ENCODE measurements around the gene SLC19A1.

Gene SLC19A1

GRCh38 chr21:45499970-45500577, 42.2 kb downstream of the SLC19A1 start:
- no peak for TF ChIP-seq ZFX (IDR thresholded peaks at IDR 0.05)
- TF ChIP-seq, protein P1, sequence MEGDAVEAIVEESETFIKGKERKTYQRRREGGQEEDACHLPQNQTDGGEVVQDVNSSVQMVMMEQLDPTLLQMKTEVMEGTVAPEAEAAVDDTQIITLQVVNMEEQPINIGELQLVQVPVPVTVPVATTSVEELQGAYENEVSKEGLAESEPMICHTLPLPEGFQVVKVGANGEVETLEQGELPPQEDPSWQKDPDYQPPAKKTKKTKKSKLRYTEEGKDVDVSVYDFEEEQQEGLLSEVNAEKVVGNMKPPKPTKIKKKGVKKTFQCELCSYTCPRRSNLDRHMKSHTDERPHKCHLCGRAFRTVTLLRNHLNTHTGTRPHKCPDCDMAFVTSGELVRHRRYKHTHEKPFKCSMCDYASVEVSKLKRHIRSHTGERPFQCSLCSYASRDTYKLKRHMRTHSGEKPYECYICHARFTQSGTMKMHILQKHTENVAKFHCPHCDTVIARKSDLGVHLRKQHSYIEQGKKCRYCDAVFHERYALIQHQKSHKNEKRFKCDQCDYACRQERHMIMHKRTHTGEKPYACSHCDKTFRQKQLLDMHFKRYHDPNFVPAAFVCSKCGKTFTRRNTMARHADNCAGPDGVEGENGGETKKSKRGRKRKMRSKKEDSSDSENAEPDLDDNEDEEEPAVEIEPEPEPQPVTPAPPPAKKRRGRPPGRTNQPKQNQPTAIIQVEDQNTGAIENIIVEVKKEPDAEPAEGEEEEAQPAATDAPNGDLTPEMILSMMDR (conservative IDR thresholded peaks at IDR 0.05), result no peak

DNA sequence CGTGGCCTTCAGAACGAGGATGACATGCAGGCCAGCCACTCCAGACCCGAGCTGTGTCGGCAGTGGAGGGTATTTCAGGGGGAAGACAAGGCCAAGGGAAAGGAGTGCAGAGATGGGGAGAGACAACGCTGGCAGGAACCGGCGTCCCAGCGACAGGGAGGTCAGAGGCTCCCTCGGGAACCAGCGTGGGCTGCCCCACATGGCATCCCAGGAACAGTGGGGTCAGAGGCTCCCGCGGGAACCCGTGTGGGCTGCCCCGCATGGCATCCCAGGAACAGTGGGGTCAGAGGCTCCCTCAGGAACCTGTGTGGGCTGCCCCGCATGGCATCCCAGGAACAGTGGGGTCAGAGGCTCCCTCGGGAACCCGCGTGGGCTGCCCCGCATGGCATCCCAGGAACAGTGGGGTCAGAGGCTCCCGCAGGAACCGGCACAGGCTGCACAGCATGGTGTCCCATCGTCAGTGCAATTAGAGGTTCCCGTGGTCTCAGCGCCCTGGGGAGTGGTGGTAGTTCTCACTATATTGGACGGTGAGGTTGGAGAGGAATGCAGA, 43.0 kb downstream of the SLC19A1 start:
- TF ChIP-seq, protein P1 (conservative IDR thresholded peaks at IDR 0.05), result no peak
- no peak for TF ChIP-seq ZFX (IDR thresholded peaks at IDR 0.05)
- no peak overlapping the region for H3K27ac ChIP-seq

More at GRCh38 chr21:45499970-45500577, 42.2 kb downstream of the SLC19A1 start:
- no peak overlapping the region for H3K27ac ChIP-seq

DNA sequence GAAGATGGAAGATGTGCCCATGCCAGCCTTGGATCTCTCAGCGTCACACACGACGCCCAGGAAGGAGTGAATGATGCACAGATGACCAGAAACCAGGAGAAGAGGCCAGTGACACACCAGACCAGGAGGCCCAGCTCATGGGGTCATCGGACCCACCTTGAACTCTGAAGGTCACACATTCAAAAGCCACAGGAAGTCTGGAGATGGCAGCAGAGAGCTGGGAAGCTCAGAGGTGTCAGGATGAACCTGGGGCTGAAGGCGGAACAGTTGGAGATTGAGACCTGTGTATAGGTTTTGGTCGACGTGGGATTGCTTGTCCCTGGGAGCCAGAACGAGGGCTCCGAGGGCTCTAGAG, 43.6 kb downstream of the SLC19A1 start:
- TF ChIP-seq ZFX (IDR thresholded peaks at IDR 0.05), result no peak
- TF ChIP-seq, protein P1 (conservative IDR thresholded peaks at IDR 0.05), result no peak
- H3K27ac ChIP-seq, result no peak overlapping the region

DNA sequence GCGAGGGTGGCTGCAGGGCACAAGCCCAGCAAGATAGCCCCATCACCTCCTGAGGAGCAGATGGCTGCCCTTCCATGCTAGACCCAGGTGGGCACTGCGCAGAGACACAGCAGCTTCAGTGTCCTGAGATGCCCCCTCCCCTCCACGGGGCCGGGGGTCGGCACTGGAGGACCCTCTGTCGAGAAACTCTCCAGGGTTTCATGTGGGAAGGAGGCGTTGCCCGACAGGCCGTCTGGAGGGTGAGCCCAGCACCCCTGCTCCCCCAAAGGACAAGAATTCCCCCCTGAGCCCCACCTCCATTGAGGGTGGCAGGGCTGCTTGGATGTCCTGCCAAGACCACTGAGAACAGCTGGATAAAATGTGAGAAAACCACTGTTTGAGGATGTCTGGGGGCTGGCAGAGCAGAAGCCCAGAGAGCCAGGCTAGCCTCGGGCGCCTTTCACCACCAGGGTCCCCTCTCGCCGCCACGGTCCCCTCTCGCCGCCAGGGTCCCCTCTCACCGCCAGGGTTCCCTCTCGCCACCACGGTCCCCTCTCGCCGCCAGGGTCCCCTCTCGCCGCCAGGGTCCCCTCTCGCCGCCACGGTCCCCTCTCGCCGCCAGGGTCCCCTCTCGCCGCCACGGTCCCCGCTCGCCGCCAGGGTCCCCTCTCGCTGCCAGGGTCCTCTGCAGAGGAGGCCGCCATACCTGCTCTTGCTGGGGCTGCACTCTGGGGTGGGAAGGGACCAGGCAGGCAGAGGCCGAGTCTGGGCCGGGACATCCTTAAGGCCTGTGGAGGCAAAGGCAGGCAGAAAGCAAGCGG, 44.2 kb downstream of the SLC19A1 start:
- TF ChIP-seq, protein P1 (conservative IDR thresholded peaks at IDR 0.05), result no peak
- no peak for TF ChIP-seq ZFX (IDR thresholded peaks at IDR 0.05)
- H3K27ac ChIP-seq, result no peak overlapping the region

DNA sequence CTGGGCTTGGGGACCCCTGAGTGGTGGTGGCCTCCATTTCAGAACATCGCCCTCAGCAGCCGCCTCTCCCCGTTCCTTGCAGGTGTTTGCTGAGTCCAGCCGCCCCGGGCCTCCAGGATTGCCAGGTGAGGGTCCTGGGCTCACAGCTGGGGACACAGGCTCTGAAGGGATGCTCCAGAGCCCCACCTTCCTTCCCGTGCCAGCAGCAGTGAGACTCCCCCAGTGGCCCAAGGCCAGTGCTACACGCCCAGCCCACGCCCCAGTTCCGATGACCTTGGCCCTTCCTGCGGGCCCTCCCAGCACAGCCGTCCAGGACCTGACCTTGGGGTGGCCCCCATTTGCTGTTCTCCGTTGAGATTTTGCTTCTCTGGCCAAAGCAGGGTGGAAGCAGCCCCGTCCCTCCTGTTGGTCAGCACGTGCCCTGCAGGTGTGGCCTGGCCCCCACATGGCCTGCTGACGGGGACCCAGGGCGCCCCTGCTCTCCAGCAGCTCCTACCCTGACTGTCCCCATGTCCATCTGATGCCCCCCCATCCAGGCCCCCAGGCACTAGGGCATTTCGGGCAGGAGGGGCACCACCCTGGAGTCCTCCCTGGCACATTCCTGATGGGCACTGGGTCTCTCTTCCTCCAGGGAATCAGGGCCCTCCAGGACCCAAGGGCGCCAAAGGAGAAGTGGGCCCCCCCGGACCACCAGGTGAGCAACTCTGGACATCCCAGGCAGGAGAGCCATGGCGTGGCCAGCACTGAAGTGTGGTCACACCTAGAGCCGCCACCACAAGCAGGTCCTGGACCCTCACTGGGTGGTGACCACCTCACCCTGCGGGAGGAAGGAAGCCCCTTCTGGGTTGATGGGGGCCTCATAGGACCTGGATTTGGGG, 45.0 kb downstream of the SLC19A1 start:
- no peak overlapping the region for H3K27ac ChIP-seq

DNA sequence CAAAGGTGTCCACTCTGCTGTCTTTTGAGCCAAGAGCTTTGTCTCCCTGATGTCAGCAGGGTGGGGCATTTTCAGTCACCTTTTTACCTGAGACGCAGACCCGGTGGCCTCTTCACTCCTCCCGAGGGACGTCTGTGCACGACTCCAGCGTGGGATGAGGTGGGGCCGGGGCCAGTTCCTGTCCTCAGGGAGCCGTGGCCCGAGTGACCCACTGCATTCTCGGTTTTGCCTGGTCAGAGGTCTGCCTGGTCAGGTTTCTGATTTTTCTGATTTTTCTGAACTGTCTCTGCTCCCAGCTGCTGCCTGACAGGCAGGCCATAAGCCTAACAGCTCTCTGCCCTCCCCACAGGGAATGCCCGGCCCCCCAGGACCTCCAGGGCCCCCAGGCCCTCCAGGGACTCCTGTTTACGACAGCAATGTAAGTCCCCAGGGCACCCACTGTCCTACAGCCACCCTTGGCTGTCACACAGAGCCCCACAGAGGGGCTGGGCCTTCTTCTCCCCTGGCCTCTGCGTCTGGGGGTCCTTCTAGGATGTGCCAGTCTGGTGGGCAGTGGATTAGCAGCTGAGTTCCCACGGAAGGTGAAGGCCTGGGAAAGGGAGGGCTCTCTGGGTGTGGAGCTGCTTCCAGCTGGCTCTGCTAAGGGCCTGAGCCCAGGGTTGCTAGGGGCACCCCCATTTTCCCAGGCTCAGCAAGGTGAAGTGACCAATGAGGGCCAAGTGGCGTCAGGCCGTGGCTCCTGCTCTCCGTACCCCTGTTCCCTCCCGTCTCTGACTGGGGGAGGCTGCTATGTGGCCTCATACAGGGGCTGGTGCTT, 45.9 kb downstream of the SLC19A1 start:
- TF ChIP-seq, protein P1 (conservative IDR thresholded peaks at IDR 0.05), result no peak
- no peak for TF ChIP-seq ZFX (IDR thresholded peaks at IDR 0.05)
- H3K27ac ChIP-seq, result no peak overlapping the region

More for the DNA sequence above, 45.0 kb downstream of the SLC19A1 start:
- TF ChIP-seq ZFX (IDR thresholded peaks at IDR 0.05), result no peak
- TF ChIP-seq, protein P1 (conservative IDR thresholded peaks at IDR 0.05), result no peak

Measured in C4-2B (cell line).